H9 (cell line): ENCODE data around the gene CSF1R. TPM values are rescaled to one million over a fixed set of nuclear protein-coding genes. Genes with fewer than 3 reads are reported as not detected.
A peak's percentile ranks its signal among the peaks of the same experiment; 100 is the strongest.

Experiments used
- DNase-seq: peaks from one replicate; pipeline ENCODE4 v3.0.0-alpha.2; 2017
- H2AFZ ChIP-seq: one replicate; pipeline ENCODE4 v1.6.1; 2013; ENCODE audit warnings: mild to moderate bottlenecking, low read length, control low read depth, moderate library complexity
- H2AK5ac ChIP-seq: 2 replicates; pipeline ENCODE4 v1.6.1; 2013; ENCODE audit warnings: low read length, control low read depth, mixed read lengths; ENCODE audit not compliant: insufficient read length
- H2BK120ac ChIP-seq: one replicate; pipeline ENCODE4 v1.6.1; 2013; ENCODE audit warnings: low read depth, mild to moderate bottlenecking, low read length, control low read depth, inconsistent platforms; ENCODE audit not compliant: poor library complexity, severe bottlenecking
- H2BK12ac ChIP-seq: 2 replicates; pipeline ENCODE4 v1.6.1; 2013; ENCODE audit warnings: low read length, control low read depth, mixed read lengths, low read depth; ENCODE audit not compliant: insufficient read length
- H2BK15ac ChIP-seq: 2 replicates; pipeline ENCODE4 v1.6.1; 2013; ENCODE audit warnings: low read depth, low read length, control low read depth
- H2BK20ac ChIP-seq: one replicate; pipeline ENCODE4 v1.6.1; 2013; ENCODE audit warnings: low read depth, mild to moderate bottlenecking, low read length, control low read depth, inconsistent platforms; ENCODE audit not compliant: poor library complexity, severe bottlenecking
- H2BK5ac ChIP-seq: 2 replicates; pipeline ENCODE4 v1.6.1; 2013; ENCODE audit warnings: low read length, control low read depth, mixed read lengths; ENCODE audit not compliant: insufficient read length
- H3K14ac ChIP-seq: 2 replicates; pipeline ENCODE4 v1.6.1; 2013; ENCODE audit warnings: low read length, control low read depth; ENCODE audit not compliant: insufficient read depth
- H3K18ac ChIP-seq: 2 replicates; pipeline ENCODE4 v1.6.1; 2013; ENCODE audit warnings: low read depth, mild to moderate bottlenecking, mixed read lengths, low read length, control low read depth; ENCODE audit not compliant: insufficient read length
- H3K23ac ChIP-seq: 2 replicates; pipeline ENCODE4 v1.6.1; 2013; ENCODE audit warnings: low read length, control low read depth, mixed read lengths, low read depth; ENCODE audit not compliant: insufficient read length
- H3K23me2 ChIP-seq: 2 replicates; pipeline ENCODE4 v1.6.1; 2013; ENCODE audit warnings: low read depth, mild to moderate bottlenecking, mixed read lengths, low read length, control low read depth; ENCODE audit not compliant: insufficient read length, poor library complexity, severe bottlenecking
- H3K27ac ChIP-seq: 2 replicates; pipeline ENCODE4 v1.5.1; 2013; ENCODE audit warnings: low read length, control low read depth, mixed read lengths, low read depth; ENCODE audit not compliant: insufficient read length
- H3K27me3 ChIP-seq: 2 replicates; pipeline ENCODE4 v1.6.1; 2013; ENCODE audit warnings: low read length, control low read depth, inconsistent platforms; ENCODE audit not compliant: insufficient read depth
- H3K4ac ChIP-seq: 2 replicates; pipeline ENCODE4 v1.6.1; 2013; ENCODE audit warnings: low read depth, mild to moderate bottlenecking, control low read depth, inconsistent platforms, low read length, moderate library complexity
- H3K4me1 ChIP-seq: 2 replicates; pipeline ENCODE4 v1.6.1; 2013; ENCODE audit warnings: low read length, control low read depth, inconsistent platforms; ENCODE audit not compliant: insufficient read depth
- H3K4me2 ChIP-seq: 2 replicates; pipeline ENCODE4 v1.6.1; 2013; ENCODE audit warnings: low read length, control low read depth, mixed read lengths; ENCODE audit not compliant: insufficient read length, insufficient read depth
- H3K56ac ChIP-seq: 2 replicates; pipeline ENCODE4 v1.6.1; 2013; ENCODE audit warnings: low read depth, mild to moderate bottlenecking, mixed read lengths, low read length, control low read depth; ENCODE audit not compliant: insufficient read length
- H3K79me1 ChIP-seq: 2 replicates; pipeline ENCODE4 v1.6.1; 2013; ENCODE audit warnings: low read depth, mild to moderate bottlenecking, moderate library complexity, low read length, control low read depth, inconsistent platforms; ENCODE audit not compliant: insufficient read depth, poor library complexity, severe bottlenecking
- H3K79me2 ChIP-seq: 2 replicates; pipeline ENCODE4 v1.6.1; 2013; ENCODE audit warnings: low read length, control low read depth, inconsistent platforms; ENCODE audit not compliant: insufficient read depth
- H3K9ac ChIP-seq: 2 replicates; pipeline ENCODE4 v1.6.1; 2013; ENCODE audit warnings: low read length, control low read depth, mixed read lengths; ENCODE audit not compliant: insufficient read length; ENCODE audit errors: extremely low read depth
- H3K9me3 ChIP-seq: one replicate; pipeline ENCODE4 v1.6.1; 2013; ENCODE audit warnings: low read depth, low read length, inconsistent platforms; ENCODE audit not compliant: control insufficient read depth
- H3T11ph ChIP-seq: one replicate; pipeline ENCODE4 v1.6.1; 2013; ENCODE audit warnings: mild to moderate bottlenecking, low read length, control low read depth, inconsistent platforms
- H4K20me1 ChIP-seq: one replicate; pipeline ENCODE4 v1.6.1; 2013; ENCODE audit not compliant: control insufficient read depth, insufficient read length, insufficient read depth
- H4K5ac ChIP-seq: 2 replicates; pipeline ENCODE4 v1.6.1; 2013; ENCODE audit warnings: low read depth, mild to moderate bottlenecking, mixed read lengths, low read length, control low read depth; ENCODE audit not compliant: insufficient read length
- H4K8ac ChIP-seq: replicated peaks from 2 replicates; pipeline ENCODE4 v1.6.1; 2013; ENCODE audit warnings: low read length, control low read depth, mixed read lengths, low read depth; ENCODE audit not compliant: insufficient read length
- H4K91ac ChIP-seq: 2 replicates; pipeline ENCODE4 v1.6.1; 2013; ENCODE audit warnings: low read depth, mild to moderate bottlenecking, moderate library complexity, mixed read lengths, low read length, control low read depth; ENCODE audit not compliant: insufficient read length
- H3K27ac Mint-ChIP-seq, 3 experiments: 2 replicates in 2 of 3; 3 replicates in 1 of 3; pipeline ENCODE4 v1.8.0; 2020 to 2021; ENCODE audit warnings: mixed read lengths in 3 of 3, mild to moderate bottlenecking in 1 of 3, moderate library complexity in 1 of 3
- H3K27me3 Mint-ChIP-seq: 2 replicates; pipeline ENCODE4 v1.8.0; 2021; ENCODE audit warnings: low read depth, mild to moderate bottlenecking, moderate library complexity, mixed read lengths
- H3K36me3 Mint-ChIP-seq, 3 experiments: 2 replicates in 2 of 3; 3 replicates in 1 of 3; pipeline ENCODE4 v1.8.0; 2020 to 2021; ENCODE audit warnings: low read depth in 3 of 3, mixed read lengths in 3 of 3; ENCODE audit not compliant: insufficient read depth in 1 of 3
- H3K4me1 Mint-ChIP-seq, 2 experiments: 2 replicates each; pipeline ENCODE4 v1.8.0; 2020; ENCODE audit warnings: mixed read lengths in 2 of 2
- H3K4me3 Mint-ChIP-seq, 2 experiments: 2 replicates in 1 of 2; 3 replicates in 1 of 2; pipeline ENCODE4 v1.8.0; 2020 to 2021; ENCODE audit warnings: mild to moderate bottlenecking in 2 of 2, mixed read lengths in 2 of 2, moderate library complexity in 1 of 2
- H3K9me3 Mint-ChIP-seq, 2 experiments: 2 replicates in 1 of 2; 3 replicates in 1 of 2; pipeline ENCODE4 v1.8.0; 2020; ENCODE audit warnings: mild to moderate bottlenecking in 2 of 2, mixed read lengths in 2 of 2, moderate library complexity in 1 of 2
- CTCF ChIP-seq: fragments of 200-600 bp; sonication (generic); conservative IDR thresholded peaks from 3 replicates; pipeline ENCODE4 v1.8.0; 2021; ENCODE audit warnings: antibody characterized with exemption, mild to moderate bottlenecking
- WGBS: extraction: QIAGEN DNeasy Blood & Tissue Kit; methylation state at CpG from one replicate; pipeline ENCODE4 v1.1.7; 2013; ENCODE audit warnings: missing lambda C conversion rate, low lambda C conversion rate, mixed read lengths; ENCODE audit not compliant: insufficient read length; ENCODE audit errors: extremely low coverage; 5-methylcytosine and 5-hydroxymethylcytosine counted together
- total RNA-seq: library from RNA; stranded (reverse); gene quantifications from 2 replicates; pipeline ENCODE4 v1.2.1, GENCODE V29; 2021

Gene CSF1R
- total RNA-seq, 1 experiment from 2014 or later = 0.13 TPM

- no peak overlapping the region for H2BK120ac ChIP-seq
- no CpG with 5 or more reads among the region's 25 CpGs for WGBS
- H3K27me3 ChIP-seq = no peaks in the 10 kb centered on the region
- H4K20me1 ChIP-seq = no peaks in the 10 kb centered on the region
- H3K27ac Mint-ChIP-seq = no peak overlapping the region
- H3K27me3 Mint-ChIP-seq = peaks cover 71% of the 10 kb centered on the region
- TF ChIP-seq CTCF = peak; percentile 88
- no peak overlapping the region for H2BK15ac ChIP-seq
- H3K4me1 Mint-ChIP-seq = peaks cover 29 to 31% of the 10 kb centered on the region in 2 experiments
- H3K23me2 ChIP-seq = no peaks in the 10 kb centered on the region
- no peak overlapping the region for H2AFZ ChIP-seq
- peak; percentile 71 for DNase-seq
- no peak overlapping the region for H3T11ph ChIP-seq
- H2BK20ac ChIP-seq = no peak overlapping the region
- no peak overlapping the region for H3K56ac ChIP-seq
- H3K27ac ChIP-seq = no peak overlapping the region
- no peaks in the 10 kb centered on the region for H3K79me2 ChIP-seq
- no peak overlapping the region for H3K4me3 Mint-ChIP-seq
- H3K36me3 Mint-ChIP-seq = no peaks in the 10 kb centered on the region; a peak in 1 of 7 replicates
- no peak overlapping the region for H3K9ac ChIP-seq
- no peak overlapping the region for H3K18ac ChIP-seq
- H3K14ac ChIP-seq = no peak overlapping the region
- H3K23ac ChIP-seq = no peak overlapping the region
- H3K9me3 Mint-ChIP-seq = no peaks in the 10 kb centered on the region
- no peak overlapping the region for H2AK5ac ChIP-seq
- H4K8ac ChIP-seq = no peak overlapping the region
- H4K5ac ChIP-seq = no peak overlapping the region
- H3K79me1 ChIP-seq = no peaks in the 10 kb centered on the region
- no peak overlapping the region for H4K91ac ChIP-seq
- no peak overlapping the region for H2BK5ac ChIP-seq
- H3K4me1 ChIP-seq = no peaks in the 10 kb centered on the region
- no peak overlapping the region for H3K4ac ChIP-seq
- no peaks in the 10 kb centered on the region for H3K9me3 ChIP-seq
- H2BK12ac ChIP-seq = no peak overlapping the region
- H3K4me2 ChIP-seq = no peak overlapping the region
These were observed 43.6 kb upstream of the CSF1R start for GRCh38 chr5:150129813-150130492.
